Kidney (tissue), 14 donors: Measurements from ENCODE around the gene MFAP5. TPM values are rescaled to one million over a fixed set of nuclear protein-coding genes. Genes with fewer than 3 reads are reported as not detected.

Experiments used
- DNase-seq, 5 donors: peaks; one replicate each; pipeline ENCODE4 v3.0.0-alpha.2; 2013 to 2020
- FAIRE-seq: peaks from 2 replicates; lab custom pipeline; 2012; peaks lifted over from hg19 to GRCh38; lab: Jason Lieb, UNC
- H3K27ac ChIP-seq, 2 donors: one replicate each; pipeline ENCODE4 v1.7.0; 2013; ENCODE audit warnings: low read depth in 2 of 2, low read length in 2 of 2, inconsistent platforms in 1 of 2
- H3K27me3 ChIP-seq: one replicate; pipeline ENCODE4 v1.7.1; 2013; ENCODE audit warnings: low read length, inconsistent platforms; ENCODE audit not compliant: control insufficient read depth, insufficient read depth
- H3K36me3 ChIP-seq, 3 donors: one replicate each; pipeline versions ENCODE4 v1.7.0 to v1.7.1; 2013; ENCODE audit warnings: low read length in 3 of 3, control low read depth in 1 of 3, inconsistent platforms in 1 of 3; ENCODE audit not compliant: insufficient read depth in 3 of 3, control insufficient read depth in 2 of 3
- H3K4me1 ChIP-seq, 3 donors: one replicate each; pipeline versions ENCODE4 v1.7.0 to v1.7.1; 2013; ENCODE audit warnings: low read length in 3 of 3, inconsistent platforms in 1 of 3, low read depth in 1 of 3; ENCODE audit not compliant: control insufficient read depth in 2 of 3, insufficient read depth in 2 of 3
- H3K4me3 ChIP-seq, 3 donors: one replicate each; pipeline versions ENCODE4 v1.7.0 to v1.8.1; 2013; ENCODE audit warnings: low read length in 3 of 3, control low read depth in 1 of 3, inconsistent platforms in 1 of 3
- H3K9ac ChIP-seq, 3 donors: one replicate each; pipeline versions ENCODE4 v1.7.0 to v1.7.1; 2013; ENCODE audit warnings: low read length in 3 of 3, control low read depth in 1 of 3, inconsistent platforms in 1 of 3
- H3K9me3 ChIP-seq, 3 donors: one replicate each; pipeline versions ENCODE4 v1.7.0 to v1.7.1; 2013; ENCODE audit warnings: low read length in 3 of 3, control low read depth in 1 of 3, inconsistent platforms in 1 of 3; ENCODE audit not compliant: control insufficient read depth in 2 of 3, insufficient read depth in 1 of 3
- CTCF ChIP-seq: IDR thresholded peaks from 3 replicates; pipeline ENCODE4 v1.5.1; 2012; ENCODE audit warnings: mild to moderate bottlenecking, moderate library complexity, borderline replicate concordance; ENCODE audit not compliant: insufficient read depth; ENCODE audit errors: extremely low read depth
- intact Hi-C: fragments of 100-400 bp; cut with DNase I; formaldehyde crosslinking; loops from one replicate; pipeline ENCODE4 v1.11.1; 2022
- polyA plus RNA-seq: library from polyadenylated mRNA; stranded (reverse); fragments of 350-450 nt; fragmentation: Illumina TruSeq; extraction: RNeasy Lipid Tissue Mini Kit (QIAGEN cat#74804); gene quantifications from one replicate; pipeline ENCODE4 v1.2.3, GENCODE V29; 2014; ENCODE audit warnings: low read depth, low replicate concordance; ENCODE audit not compliant: insufficient read depth
- total RNA-seq: library from RNA; stranded (reverse); fragmentation: NEBNext Ultra II Directional; extraction: Animal tissue kit (Norgen Biotek cat#: 25700); gene quantifications from one replicate; pipeline ENCODE4 v1.2.1, GENCODE V29; 2021
- donor health status: control.
- donor health status: control.
- donor health status: control.
- donor health status: control.
- donor health status: control.
- donor health status: DM: yes; HTN: yes; CAD: no.
- donor health status: Normal renal cell carcinoma (clear cell type).

MFAP5 gene
- total and polyA plus RNA-seq, 2 donors from 2014 or later: 0.38 to 0.52 TPM

- H3K27ac ChIP-seq: peak overlapping the region; percentile 36 to 76
- no peaks in the 10 kb centered on the region for H3K36me3 ChIP-seq
- DNase-seq (peak in 2 of 5 donors; percentile 24 to 59), FAIRE-seq (no peak)
- no peaks in the 10 kb centered on the region for H3K27me3 ChIP-seq
- no peak overlapping the region for H3K9ac ChIP-seq
- H3K4me3 ChIP-seq: no peak overlapping the region
- TF ChIP-seq CTCF: no peak
- no peaks in the 10 kb centered on the region for H3K9me3 ChIP-seq
- peaks cover 0 to 2% (median 0%) of the 10 kb centered on the region in 3 donors for H3K4me1 ChIP-seq
- intact Hi-C loops: loop anchor here (10.0 kb wide), 1 partner anchor 143 kb away; the partner anchor contains the start of gene A2ML1
Measured at GRCh38 chr12:8681129-8681884, 18.7 kb upstream of the MFAP5 start.

- H3K9ac ChIP-seq: no peak overlapping the region
- no peaks in the 10 kb centered on the region for H3K27me3 ChIP-seq
- intact Hi-C loops: loop anchor here (10.0 kb wide), 1 partner anchor 144 kb away; the partner anchor contains the start of gene A2ML1
- DNase-seq: no peak
- no peaks in the 10 kb centered on the region for H3K9me3 ChIP-seq
- H3K36me3 ChIP-seq: no peaks in the 10 kb centered on the region
- peaks cover 0 to 4% (median 0%) of the 10 kb centered on the region in 3 donors for H3K4me1 ChIP-seq
- FAIRE-seq: no peak
- no peak overlapping the region for H3K4me3 ChIP-seq
- TF ChIP-seq CTCF: no peak
- peak overlapping the region in 1 of 2 donors; percentile 65 for H3K27ac ChIP-seq
Measured at GRCh38 chr12:8680533-8680932, 17.9 kb upstream of the MFAP5 start.

- H3K27ac ChIP-seq: no peak overlapping the region
- no peak for FAIRE-seq
- H3K4me1 ChIP-seq: peaks cover 0 to 4% (median 0%) of the 10 kb centered on the region in 3 donors
- H3K27me3 ChIP-seq: no peaks in the 10 kb centered on the region
- H3K4me3 ChIP-seq: no peak overlapping the region
- no peak for TF ChIP-seq CTCF
- H3K9ac ChIP-seq: no peak overlapping the region
- intact Hi-C loops: no loop called here
- H3K9me3 ChIP-seq: no peaks in the 10 kb centered on the region
- no peak for DNase-seq
- no peaks in the 10 kb centered on the region for H3K36me3 ChIP-seq
Measured at GRCh38 chr12:8678661-8679111, 16.1 kb upstream of the MFAP5 start.
